ENCODE data around the gene MEAK7. TPM values are rescaled to one million over a fixed set of nuclear protein-coding genes. Genes with fewer than 3 reads are reported as not detected.

Gene MEAK7
- total RNA-seq, 4 donors from 2014 or later, result 2.6 to 7.1 (median 5.0) TPM

GRCh38 chr16:84475643-84476240, 28.7 kb downstream of the MEAK7 start:
- Histone ChIP-seq H3K9me3 (no peaks in the 10 kb centered on the region), H3K36me3 (peaks cover 0 to 9% of the 10 kb centered on the region in 2 donors), H3K4me3 (no peak overlapping the region), H3K4me1 (no peaks in the 10 kb centered on the region), H3K27ac (no peak overlapping the region), H3K27me3 (no peaks in the 10 kb centered on the region)
- TF ChIP-seq, protein P1, sequence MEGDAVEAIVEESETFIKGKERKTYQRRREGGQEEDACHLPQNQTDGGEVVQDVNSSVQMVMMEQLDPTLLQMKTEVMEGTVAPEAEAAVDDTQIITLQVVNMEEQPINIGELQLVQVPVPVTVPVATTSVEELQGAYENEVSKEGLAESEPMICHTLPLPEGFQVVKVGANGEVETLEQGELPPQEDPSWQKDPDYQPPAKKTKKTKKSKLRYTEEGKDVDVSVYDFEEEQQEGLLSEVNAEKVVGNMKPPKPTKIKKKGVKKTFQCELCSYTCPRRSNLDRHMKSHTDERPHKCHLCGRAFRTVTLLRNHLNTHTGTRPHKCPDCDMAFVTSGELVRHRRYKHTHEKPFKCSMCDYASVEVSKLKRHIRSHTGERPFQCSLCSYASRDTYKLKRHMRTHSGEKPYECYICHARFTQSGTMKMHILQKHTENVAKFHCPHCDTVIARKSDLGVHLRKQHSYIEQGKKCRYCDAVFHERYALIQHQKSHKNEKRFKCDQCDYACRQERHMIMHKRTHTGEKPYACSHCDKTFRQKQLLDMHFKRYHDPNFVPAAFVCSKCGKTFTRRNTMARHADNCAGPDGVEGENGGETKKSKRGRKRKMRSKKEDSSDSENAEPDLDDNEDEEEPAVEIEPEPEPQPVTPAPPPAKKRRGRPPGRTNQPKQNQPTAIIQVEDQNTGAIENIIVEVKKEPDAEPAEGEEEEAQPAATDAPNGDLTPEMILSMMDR (IDR thresholded peaks at IDR 0.05 in 4 of 5, conservative IDR thresholded peaks at IDR 0.05 in 1 of 5), result no peak
- TF ChIP-seq POLR2A (IDR thresholded peaks at IDR 0.05), result no peak
- in situ Hi-C loops (cut with MboI; ENCODE audit: low sequenced_read_pairs in 4 of 4), result loop anchor here in 2 of 4 donors (25.0 kb wide), 2 partner anchors 188 to 513 kb away; partner anchors contain the start of genes NECAB2 (in 2 of the 2), OSGIN1 (in 2 of the 2) and WFDC1 (in 2 of the 2)
- DNase-seq (no peak), ATAC-seq (no peak)
- intact Hi-C loops (cut with DNase I; ENCODE audit: low total_unique reads), result no loop called here

DNA sequence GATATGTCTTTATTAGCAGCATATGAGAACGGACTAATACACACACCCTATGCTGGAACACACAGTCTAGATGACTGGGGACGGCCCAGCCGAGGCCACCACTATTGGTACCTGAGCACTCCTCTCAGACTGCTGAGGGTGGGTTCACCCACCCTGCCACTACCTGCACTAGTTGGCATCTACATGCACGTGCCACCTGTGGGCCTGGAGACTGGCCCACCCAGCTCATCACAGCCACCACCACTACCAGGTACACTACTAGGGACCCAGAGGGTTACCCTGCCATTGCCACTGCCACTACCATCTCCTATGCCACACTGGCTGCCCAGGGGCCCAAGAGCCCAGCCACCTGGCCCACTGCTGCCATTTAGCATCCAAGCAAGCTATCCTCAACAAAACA, 32.5 kb downstream of the MEAK7 start:
- TF ChIP-seq POLR2A (IDR thresholded peaks at IDR 0.05), result no peak
- TF ChIP-seq, protein P1 (IDR thresholded peaks at IDR 0.05 in 4 of 5, conservative IDR thresholded peaks at IDR 0.05 in 1 of 5), result no peak
- Histone ChIP-seq H3K27ac (no peak overlapping the region), H3K4me3 (no peak overlapping the region), H3K36me3 (peaks cover 0 to 10% of the 10 kb centered on the region in 2 donors), H3K27me3 (no peaks in the 10 kb centered on the region), H3K4me1 (no peaks in the 10 kb centered on the region), H3K9me3 (no peaks in the 10 kb centered on the region)
- DNase-seq (no peak), ATAC-seq (no peak)
- in situ Hi-C loops (cut with MboI; ENCODE audit: low sequenced_read_pairs in 4 of 4) (no loop called here), intact Hi-C loops (cut with DNase I; ENCODE audit: low total_unique reads) (no loop called here)

DNA sequence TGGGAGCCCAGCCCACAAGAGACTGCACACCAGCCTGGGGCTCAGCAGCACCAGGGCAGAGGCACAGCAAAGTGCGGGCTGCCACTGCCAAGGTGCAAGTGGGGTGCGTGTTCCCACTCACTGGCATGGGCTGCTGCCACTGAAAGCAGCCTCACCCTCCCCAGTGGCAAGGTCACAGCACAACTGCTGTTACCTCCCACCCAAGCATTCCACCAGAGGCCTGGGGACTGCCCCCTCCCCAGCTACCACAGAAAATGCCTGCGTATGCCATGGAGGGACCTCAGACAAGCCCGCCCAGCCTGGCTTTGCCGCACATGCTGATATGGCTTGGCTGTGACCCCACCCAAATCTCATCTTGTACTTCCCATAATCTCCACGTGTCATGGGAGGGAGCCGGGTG, 33.1 kb downstream of the MEAK7 start:
- no peak for ATAC-seq
- Histone ChIP-seq H3K27me3 (no peaks in the 10 kb centered on the region), H3K4me3 (no peak overlapping the region), H3K36me3 (peaks cover 0 to 16% of the 10 kb centered on the region in 2 donors), H3K27ac (no peak overlapping the region), H3K4me1 (no peaks in the 10 kb centered on the region), H3K9me3 (peaks cover 0 to 3% (median 0%) of the 10 kb centered on the region in 3 donors)
- DNase-seq, result no peak
- TF ChIP-seq, protein P1 (IDR thresholded peaks at IDR 0.05 in 4 of 5, conservative IDR thresholded peaks at IDR 0.05 in 1 of 5), result no peak
- no peak for TF ChIP-seq POLR2A (IDR thresholded peaks at IDR 0.05)
- in situ Hi-C loops (cut with MboI; ENCODE audit: low sequenced_read_pairs in 4 of 4), result no loop called here
- intact Hi-C loops (cut with DNase I; ENCODE audit: low total_unique reads), result no loop called here

- no peak overlapping the region for H3K27ac ChIP-seq
- intact Hi-C loops (cut with DNase I; ENCODE audit: low total_unique reads) (no loop called here), in situ Hi-C loops (cut with MboI; ENCODE audit: low sequenced_read_pairs in 4 of 4) (no loop called here)
- ATAC-seq (no peak), DNase-seq (no peak)
- peaks cover 0 to 16% of the 10 kb centered on the region in 2 donors for H3K36me3 ChIP-seq
- no peaks in the 10 kb centered on the region for H3K27me3 ChIP-seq
- TF ChIP-seq POLR2A (IDR thresholded peaks at IDR 0.05), result no peak
- TF ChIP-seq, protein P1 (IDR thresholded peaks at IDR 0.05 in 4 of 5, conservative IDR thresholded peaks at IDR 0.05 in 1 of 5), result no peak
- H3K4me1 ChIP-seq, result no peaks in the 10 kb centered on the region
- H3K9me3 ChIP-seq, result peaks cover 0 to 3% (median 0%) of the 10 kb centered on the region in 3 donors
- H3K4me3 ChIP-seq, result no peak overlapping the region
These were observed 36.8 kb downstream of the MEAK7 start for GRCh38 chr16:84467709-84468108.

All from gastrocnemius medialis (tissue), 4 donors.